Activated CD8-positive, alpha-beta memory T cell treated with anti-CD3 and anti-CD28 coated beads for 1 hour (primary cell): ENCODE results near the gene COL1A2.

Experiments
- DNase-seq, 2 donors: peaks; one replicate each; pipeline ENCODE4 v3.0.0-alpha.2; 2020; ENCODE audit warnings: low read depth in 1 of 2; ENCODE audit errors: extremely low read depth in 1 of 2

Gene COL1A2

DNA sequence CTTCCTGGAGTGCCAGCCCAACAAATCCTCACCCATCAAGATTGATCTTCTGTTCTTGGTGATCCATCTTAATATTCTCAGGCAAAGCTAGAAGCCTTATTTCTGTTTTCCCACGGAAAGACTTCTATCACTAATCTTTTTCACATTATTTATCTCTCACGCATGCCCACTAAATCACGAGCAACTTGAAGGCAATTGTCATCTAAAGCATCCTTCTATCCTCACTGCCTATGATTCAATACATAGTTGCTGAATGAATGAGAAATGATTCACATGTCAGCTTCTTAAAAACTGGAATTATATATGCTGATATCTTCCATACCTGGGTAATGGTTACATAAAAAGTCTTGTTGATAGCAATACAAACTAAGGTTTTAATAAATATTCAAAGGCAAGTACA is 12.6 kb upstream of the COL1A2 start:
- DNase-seq = no peak

DNA sequence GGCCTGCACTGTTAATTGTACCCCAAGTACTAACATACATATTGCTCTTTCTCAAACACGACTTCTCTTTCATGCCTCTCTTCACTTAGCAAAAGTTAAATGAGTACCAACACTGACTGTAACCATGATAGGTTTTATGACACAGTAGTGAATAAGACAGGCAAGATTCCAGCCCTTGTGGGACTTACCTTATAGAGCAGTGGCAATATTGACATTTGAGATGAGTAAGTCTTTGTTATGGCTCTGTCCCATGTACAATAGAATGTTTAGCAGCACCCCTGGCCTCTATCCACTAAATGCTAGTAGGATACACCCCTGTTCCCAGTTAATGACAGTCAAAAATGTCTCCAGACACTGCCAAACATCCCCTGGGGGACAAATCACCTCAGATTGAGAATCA is 11.9 kb upstream of the COL1A2 start:
- DNase-seq = no peak

DNA sequence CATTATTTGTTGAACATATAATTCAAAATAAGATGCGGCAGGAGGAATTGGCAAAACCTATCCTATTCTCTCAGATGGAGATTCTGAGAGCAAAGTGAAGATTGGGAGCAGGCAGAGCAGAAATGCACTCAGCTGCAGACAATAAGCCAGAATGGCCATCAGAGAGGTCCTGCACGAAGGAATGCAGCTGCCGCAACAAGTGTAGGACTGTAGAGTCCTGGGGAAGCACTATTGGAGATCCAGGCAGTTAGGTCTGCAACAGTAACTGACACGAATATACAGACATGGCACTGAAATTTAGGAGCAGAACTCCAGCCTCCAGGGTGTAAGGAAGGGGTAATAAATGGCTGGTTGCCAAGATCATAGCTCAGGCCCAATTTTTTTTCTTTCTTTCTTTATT is 10.4 kb upstream of the COL1A2 start:
- no peak for DNase-seq

DNA sequence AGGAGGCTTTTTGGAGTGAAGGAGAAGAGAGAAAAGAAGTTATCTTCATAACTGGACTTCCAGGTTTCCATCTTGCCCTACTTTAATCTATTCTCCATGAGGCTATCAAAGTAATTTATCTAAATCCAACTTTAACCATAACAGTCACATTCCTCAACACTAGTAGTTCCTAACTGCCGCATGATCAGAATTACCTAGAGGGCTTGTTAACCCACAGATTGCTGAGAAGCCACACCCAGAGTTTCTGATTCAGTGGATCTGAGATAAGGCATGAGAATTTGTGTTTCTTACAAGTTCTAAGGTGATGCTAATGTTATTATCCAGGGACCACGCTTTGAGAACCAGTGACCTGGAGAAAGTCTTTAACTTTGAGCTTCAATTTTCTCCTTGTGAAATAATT is 8.3 kb upstream of the COL1A2 start:
- no peak for DNase-seq

DNA sequence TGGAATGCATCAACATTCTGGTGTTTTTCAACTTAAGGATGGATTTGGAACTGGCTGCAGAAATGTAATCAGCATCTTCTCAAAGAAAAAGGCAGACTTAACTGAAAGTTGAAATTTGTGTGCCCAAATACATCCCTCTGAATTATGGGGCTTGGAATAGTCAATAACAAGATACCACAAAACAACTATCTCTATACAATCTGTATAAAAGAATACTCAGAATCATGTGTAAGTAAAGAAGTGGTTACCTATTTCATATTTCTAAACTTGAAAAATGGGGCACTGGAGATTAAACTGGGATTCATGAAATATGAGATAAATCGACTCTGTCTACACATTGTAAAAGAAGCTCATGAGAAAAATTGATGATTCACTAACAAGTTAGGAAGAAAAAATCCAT is 6.2 kb upstream of the COL1A2 start:
- DNase-seq = no peak

DNA sequence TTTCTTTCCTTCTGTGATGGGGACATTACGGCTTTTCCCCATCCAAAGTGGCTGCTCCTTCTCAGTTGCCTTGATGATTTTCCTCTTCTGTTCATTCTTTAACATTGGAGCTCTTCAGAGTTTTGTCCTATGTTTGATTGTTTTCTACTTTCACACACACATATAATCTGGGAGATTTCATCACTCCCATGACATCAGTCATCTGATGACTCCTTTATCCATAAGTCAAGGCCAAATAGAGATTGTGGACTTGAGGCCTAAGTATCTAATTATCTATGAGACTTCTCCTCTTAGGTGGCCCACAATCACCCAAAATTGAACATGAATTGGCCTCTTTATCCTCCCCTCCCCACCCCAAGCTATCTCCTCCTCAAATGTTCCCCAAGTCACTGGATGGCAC is 5.3 kb upstream of the COL1A2 start:
- DNase-seq = no peak

DNA sequence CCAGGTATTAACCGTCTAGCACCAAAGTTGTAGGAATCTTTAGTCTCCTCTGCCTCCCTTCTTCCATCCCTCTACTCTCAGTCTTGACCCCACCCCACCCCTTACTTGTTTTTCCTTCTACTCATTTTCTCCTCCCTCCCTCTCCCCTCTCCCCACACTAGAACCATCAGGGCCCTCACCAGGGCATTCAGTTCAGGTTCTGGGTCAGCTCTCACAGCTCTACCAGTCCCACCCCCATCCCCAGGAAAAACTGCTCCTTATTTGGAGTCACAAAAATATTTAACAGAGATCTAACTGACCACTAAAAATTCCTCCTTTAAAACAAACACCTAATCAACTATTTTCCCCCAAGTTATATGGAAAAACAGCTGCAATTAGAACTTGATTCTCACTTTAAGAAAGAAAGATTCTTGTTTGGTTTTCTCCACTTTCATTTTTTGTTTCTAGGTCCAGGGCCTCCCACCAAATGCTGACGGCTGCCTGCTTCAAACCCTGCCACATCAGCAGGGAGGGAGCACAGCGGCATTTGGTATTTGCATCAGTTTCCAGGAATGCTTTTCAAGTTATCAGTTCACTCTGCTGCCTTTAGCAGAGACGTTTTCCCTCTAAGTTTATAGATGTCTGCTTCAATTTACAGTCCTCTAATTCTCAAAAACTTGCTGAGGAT is 2.8 kb upstream of the COL1A2 start:
- DNase-seq = no peak

DNA sequence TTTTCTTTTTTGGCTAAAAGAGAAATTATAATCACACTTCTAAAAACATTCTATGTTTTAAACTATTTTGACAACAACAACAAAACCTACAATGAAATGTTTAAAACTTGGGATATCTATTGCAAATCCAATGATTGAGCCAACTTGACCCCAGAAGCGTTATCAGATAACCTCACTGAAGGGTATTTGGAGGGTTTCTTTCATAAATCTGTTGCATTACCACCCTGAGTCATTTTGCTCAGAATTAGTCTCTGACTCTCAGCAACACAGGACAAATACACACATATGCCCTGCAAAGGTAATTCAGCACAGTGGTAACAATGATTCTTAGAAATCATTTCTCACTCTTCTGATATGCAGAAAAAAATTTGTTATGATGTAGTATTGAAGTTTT is 2.3 kb upstream of the COL1A2 start:
- DNase-seq = no peak

DNA sequence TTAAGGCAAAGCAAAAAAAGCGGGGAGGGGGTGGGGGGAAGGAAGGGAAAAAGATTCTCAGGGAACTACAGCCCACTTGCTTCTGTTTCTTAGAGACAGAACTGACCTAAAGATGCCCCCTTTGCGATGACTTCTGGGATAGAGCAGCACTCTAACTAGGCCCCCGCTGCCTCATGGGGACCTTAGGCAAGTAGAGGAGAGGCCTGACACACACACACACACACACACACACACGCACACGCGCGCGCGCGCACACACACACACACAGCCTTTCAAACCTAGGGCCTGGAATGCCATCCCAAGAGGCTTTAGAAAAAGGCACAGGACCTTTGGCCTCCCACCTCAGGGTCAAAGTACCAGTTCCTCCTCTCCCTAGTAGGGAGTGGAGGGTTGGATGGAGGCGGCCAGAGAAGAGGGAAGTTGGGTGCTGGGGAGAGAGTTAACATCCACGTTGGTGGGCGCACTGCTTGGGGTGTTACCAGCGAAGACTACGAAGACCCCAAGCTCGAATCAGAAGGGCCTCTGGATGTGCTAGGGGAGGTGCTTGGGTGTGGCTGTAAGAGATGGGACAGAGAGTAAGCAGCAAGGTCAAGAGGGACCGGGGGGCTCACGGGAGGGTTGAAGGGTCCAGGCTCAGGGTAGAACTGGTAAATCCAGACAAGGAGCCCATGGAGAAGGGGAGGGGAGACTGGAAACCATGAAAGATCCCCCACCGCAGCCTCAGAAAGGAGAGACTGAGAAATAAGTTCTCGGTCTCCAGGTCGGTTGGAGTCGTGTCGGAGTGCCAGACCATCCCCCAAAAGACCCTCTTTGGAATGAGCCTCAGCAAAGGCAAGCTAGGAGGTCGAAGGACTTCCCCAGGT is 1.2 kb upstream of the COL1A2 start:
- DNase-seq = no peak

DNA sequence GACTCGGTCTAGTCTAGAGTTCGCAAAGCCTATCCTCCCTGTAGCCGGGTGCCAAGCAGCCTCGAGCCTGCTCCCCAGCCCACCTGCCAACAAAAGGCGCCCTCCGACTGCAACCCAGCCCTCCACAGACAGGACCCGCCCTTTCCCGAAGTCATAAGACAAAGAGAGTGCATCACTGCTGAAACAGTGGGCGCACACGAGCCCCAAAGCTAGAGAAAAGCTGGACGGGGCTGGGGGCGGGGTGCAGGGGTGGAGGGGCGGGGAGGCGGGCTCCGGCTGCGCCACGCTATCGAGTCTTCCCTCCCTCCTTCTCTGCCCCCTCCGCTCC is 622 bp upstream of the COL1A2 start:
- DNase-seq = no peak

DNA sequence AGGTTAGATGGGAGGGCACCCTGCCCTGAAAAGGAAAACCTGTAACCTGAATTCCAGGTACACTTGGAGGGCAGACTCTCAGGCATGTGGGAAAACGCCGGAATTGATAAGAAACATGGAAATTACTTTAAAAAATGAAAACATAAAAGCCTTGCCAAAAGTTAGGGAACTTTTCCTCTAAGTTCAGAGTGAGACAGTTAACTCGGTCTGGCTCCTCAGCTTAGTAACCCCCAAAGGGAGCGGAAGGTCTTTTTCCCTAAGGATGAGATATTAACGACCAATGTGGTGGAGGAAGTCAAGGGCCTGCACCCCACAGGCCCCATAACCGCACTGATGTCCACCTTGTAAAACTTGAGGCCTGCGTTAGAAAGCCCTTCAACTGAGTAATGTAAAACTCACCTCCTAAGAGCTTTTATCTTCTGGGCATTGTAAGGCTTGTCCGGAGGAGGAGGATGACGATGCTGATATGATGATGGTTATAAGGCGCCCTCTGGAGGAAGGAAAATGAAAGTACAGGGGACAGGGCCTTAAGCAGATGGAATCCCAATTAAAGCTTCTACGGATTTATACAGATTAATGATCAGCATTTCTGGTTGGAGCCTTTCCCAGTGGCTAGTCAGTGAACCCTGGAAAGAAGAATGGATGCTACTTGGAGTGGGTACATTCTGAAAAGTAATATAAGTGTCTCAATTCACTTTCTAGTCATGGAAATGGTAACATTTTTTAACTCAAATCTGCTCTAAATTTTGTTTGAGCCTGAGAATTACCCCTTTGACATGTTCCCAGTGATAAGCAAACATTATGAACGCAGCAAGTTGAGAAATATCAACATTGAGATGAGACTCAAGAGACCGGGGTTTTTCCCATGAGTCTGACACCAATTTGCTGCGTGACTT is 694 bp downstream of the COL1A2 start:
- DNase-seq = no peak

DNA sequence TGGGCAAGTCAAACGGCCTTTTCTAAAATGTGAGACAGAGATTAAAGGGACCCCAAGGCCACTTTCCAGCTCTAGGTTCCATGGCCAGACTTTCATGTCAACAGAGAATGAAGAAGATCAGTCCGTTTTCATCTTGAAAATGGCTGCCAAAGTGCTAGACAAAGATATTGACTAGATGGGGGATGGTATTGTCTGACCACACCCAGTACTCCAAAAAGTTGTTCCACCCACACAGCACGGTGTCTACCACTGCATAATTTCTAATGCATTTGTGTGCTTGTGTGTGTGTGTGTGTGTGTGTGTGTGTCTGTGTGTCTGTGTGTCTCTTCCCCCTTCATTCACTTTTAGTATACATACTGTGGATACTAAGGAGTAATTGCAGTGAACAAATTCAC is 1.3 kb downstream of the COL1A2 start:
- DNase-seq = no peak

DNA sequence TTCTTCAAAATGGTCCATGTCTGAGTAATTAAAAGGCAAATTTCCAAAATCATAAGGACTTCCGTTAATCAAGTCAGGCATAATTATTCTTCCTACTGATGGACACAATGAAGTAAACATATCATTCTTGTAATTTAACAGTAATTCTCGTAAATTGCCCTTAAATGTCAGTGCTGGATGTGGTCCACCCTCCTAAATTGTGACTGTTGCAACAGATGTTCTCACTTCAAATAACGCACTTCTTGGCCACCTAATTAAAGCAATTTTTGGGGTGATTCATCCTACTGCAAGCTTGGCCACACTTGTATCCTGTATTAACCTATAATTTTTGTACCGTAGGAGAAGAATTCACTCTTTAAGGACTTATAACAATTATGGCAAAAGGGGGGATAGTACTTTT is 1.9 kb downstream of the COL1A2 start:
- no peak for DNase-seq

DNA sequence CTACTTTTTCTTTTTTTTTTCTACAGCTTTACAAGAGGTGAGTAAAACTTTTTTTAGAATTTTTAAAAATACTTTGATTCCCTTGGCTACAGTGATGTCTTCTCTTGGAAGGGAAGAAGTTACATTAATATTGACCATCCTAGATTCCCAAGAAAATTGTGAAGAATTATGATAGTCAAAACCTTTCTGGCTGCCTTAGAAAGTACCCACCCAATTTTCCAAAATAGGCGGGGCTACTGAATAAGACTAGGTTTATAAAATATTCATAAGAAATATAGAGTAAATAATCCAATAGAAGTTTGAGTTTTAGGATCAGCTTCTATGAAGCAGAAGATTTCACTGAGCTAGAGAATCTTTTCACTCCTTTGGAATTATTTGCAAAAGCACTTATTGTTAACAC is 3.0 kb downstream of the COL1A2 start:
- no peak for DNase-seq

DNA sequence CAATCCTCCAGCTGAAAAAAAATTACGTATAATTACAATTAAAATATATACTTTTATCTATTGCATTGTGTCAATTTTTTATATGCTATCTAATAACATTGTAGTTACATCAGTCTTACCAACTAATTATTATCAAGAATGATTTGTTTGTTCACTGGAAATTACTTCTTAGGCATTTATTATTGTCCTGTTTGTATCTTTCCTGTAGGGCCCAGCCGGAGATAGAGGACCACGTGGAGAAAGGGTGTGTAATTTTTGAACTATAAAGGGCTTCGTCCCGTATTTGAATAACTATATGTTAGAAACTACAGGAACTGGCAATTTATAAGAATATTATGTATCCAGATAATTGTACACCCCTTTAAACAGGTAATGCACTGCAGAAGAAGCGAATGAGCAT is 4.1 kb downstream of the COL1A2 start:
- DNase-seq = no peak

DNA sequence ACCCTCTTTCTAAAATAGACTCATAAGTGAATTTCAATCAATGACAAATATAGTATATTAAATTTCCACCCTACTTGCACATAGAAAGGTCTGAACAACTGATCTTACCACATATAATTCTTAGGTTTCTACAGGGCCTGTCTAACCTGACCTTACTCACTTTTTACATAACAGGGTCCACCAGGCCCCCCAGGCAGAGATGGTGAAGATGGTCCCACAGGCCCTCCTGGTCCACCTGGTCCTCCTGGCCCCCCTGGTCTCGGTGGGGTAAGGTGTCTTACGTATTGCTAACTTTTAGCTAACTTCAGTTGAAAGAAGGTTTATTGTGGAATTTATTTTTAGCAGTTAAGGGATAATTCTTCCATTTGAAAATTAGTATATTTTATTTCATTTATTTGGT is 5.3 kb downstream of the COL1A2 start:
- DNase-seq = no peak

DNA sequence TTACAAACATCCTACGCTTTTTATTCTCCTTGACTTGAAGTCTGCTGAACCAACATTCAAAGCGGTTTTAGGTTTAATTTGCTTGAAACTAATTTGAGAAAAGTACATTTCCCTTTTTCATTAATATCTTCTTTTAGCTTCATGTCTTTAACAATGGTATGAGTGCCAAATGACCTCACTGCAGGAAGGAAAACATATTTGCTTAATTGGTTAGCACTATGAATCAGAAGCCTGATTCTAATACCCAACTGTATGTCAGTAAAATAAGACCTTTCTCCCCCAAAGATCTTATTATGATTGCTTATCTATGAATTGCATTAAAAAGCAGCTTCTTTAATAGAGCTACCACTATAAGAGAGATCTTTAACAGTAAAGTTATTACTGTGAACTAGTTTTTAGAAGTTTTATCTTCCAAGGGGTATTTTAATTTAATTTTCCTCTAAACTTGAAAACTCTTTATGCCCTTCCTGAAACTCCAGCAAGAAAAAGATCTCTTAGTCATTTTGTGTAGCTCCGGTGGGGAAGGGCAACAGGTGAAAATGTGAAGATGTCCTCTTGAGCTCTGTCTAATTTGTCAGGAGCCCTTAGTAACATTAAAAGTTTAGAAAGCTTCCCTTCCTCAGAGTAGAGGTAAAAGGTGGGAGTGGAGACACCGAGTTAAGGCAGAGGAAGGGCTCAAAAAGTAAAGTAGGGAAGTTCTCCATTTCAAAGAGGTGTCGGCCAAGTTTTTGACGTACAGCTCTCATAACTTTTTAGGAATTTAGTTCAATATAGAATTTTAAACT is 6.1 kb downstream of the COL1A2 start:
- DNase-seq = no peak

DNA sequence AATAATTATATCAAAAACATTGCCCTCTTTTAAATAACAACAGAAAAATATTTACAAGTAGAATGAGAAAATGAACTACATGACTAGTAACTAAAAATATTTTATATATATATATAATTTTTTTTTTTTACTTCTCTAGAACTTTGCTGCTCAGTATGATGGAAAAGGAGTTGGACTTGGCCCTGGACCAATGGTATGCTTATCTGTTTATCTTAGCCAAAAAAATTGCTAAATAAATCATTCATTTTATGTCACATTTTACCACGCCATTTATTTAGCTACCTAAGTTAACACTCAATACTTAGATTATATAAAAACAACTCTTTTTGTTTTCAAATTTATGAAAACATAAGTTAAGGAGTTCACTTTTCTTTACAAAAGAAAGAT is 6.7 kb downstream of the COL1A2 start:
- no peak for DNase-seq

DNA sequence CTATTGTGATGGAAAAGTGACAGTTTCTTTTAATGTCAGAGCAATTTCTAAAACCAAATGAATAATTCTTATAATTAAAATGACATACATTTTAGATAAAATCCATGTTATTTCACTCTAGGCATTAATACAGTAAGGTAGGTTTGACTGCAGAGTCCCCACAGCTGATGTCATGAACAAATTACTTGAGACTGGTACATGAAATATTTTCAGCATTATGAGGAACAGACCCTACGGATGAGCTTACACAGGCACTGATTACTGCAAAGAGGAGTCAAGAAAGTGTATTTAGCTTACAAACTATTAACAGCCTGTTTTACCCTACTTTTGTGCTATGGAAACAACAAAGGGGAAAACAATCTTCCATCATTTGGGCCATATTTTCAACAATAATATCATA is 8.9 kb downstream of the COL1A2 start:
- no peak for DNase-seq

DNA sequence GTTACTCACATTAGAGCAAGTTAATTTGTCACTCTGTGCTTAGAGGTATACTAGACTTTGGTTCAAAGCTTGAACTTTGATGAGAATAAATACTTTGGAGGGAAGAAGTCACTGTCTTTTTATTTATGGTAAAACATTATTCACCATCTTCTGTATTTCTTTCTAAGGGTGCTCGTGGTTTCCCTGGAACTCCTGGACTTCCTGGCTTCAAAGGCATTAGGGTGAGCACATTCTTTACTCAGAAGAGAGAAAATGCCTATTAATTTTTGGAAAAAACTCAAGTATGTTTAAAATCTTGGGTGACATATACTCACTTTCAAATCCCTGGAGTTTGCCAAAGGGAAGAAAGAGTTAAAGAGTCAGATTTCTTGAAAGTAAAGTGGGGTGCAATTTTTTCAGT is 10.8 kb downstream of the COL1A2 start:
- no peak for DNase-seq

DNA sequence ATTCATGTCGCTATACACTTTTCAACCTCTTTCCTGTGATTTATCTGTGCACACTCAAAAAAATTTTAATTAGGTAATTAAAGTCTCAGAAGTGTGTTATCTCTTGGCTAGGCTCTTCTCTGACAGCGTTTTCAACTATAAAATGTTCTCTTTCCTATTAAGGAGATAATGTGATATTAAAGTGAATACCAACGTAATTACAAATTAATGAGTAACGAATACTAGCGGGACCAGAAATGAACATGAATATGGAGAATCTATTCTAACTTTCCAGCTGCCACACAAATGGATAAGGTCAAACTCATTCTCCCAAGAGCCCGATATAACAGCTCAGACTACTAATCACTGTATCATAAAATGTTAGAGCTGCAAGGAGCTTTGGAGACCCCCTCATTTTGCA is 12.0 kb downstream of the COL1A2 start:
- DNase-seq = no peak
